Ovary (tissue), 3 donors: Measurements from ENCODE around the gene ST8SIA2.

ENCODE experiments used
- CTCF ChIP-seq, 3 donors: fragments of 450-650 bp in 2 of 3; fragments of 200-600 bp in 1 of 3; IDR thresholded peaks; one replicate each; pipeline versions ENCODE4 v1.5.1 to v1.8.0; 2016 to 2022; ENCODE audit warnings: antibody characterized with exemption in 3 of 3, mild to moderate bottlenecking in 1 of 3
- EP300 ChIP-seq: sonication (generic); formaldehyde crosslinking; IDR thresholded peaks from one replicate; pipeline ENCODE4 v1.6.1; 2017; ENCODE audit warnings: antibody characterized with exemption
- POLR2A ChIP-seq: fragments of 450-650 bp; IDR thresholded peaks from one replicate; pipeline ENCODE4 v1.6.1; 2017; ENCODE audit warnings: antibody characterized with exemption, mild to moderate bottlenecking, moderate library complexity
- donor health status: DM: no; HTN: no; CAD: no.

- TF ChIP-seq POLR2A = no peak
- TF ChIP-seq CTCF (IDR thresholded peaks at IDR 0.05) = no peak
- no peak for TF ChIP-seq EP300
Observed at GRCh38 chr15:92485441-92485840, 91.8 kb downstream of the ST8SIA2 start.
